HG03354 (cell line): ENCODE results near the gene GRIK5.
"Not testable (repeated sequence)": the region's sequence is repeated elsewhere in the genome, so short reads cannot be mapped to it uniquely, and the experiment has no call there.

Experiments used
- ATAC-seq: cut with Tn5 transposase; IDR thresholded peaks from one replicate; pipeline ENCODE4 v1.9.1; 2021; ENCODE audit warnings: mild to moderate bottlenecking; ENCODE audit not compliant: unreplicated experiment, poor library complexity, severe bottlenecking

Gene GRIK5

DNA sequence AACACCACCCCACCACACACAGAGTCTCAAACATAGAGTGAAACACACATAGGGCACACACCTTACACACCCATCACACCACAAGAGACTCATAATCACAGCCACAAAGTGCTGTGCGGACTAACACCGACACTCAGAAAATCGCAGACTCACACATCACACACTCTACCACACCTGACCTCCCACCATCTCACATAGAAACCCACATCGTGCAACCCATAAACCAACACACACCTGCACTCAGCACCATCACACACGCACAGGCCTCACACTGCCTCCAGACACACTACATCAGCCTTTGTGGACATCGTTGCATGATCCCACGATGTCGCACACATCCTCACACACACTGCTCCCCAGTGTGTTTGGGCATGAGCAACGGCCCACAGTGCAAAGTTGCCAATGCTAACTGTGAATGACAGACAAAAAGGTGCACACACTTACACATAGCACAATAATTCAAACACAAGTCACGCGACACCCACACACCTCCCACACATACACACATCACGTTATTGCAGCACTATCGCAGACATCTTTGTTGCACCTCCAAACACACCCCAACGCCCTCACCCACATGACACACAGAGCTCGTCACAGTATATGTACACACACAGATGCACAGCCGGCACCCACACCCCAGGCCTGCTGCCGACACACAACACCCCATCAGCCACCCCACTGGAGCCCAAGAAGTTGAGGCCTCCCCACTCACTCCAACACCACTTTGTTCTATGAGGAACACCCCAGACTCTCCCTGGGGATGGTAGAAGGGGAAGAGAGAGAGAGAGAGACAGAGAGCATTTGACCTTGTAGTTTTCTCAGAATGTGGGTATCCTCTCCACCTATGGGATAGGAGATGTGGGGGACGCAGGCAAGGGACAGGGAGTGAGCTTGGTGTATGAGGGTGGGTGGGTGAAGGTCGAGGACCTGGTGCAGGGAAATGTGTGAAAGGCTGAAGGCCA lies 74.7 kb downstream of the GRIK5 start:
- ATAC-seq: no peak

DNA sequence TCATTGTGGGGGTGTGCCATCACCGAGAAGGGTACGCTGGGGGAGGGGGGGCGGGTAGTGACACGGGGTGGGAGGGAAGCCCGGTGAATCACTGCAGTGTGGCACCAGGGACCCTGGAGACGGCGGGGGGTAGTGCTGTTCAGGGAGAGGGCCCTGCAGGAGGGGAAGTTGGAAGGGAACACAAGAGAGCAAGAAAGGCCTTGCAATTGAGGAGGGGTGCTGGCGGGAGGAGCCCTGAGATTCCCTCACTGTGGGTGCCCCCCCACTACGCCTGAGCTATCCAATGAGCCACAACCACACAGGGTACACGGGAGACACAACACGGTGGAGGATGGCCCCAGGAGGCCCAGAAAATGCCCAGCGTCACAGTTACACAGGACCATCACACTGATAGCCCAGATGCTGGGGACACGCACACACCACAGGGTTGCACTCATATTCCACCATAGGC lies 75.5 kb downstream of the GRIK5 start:
- ATAC-seq: no peak

DNA sequence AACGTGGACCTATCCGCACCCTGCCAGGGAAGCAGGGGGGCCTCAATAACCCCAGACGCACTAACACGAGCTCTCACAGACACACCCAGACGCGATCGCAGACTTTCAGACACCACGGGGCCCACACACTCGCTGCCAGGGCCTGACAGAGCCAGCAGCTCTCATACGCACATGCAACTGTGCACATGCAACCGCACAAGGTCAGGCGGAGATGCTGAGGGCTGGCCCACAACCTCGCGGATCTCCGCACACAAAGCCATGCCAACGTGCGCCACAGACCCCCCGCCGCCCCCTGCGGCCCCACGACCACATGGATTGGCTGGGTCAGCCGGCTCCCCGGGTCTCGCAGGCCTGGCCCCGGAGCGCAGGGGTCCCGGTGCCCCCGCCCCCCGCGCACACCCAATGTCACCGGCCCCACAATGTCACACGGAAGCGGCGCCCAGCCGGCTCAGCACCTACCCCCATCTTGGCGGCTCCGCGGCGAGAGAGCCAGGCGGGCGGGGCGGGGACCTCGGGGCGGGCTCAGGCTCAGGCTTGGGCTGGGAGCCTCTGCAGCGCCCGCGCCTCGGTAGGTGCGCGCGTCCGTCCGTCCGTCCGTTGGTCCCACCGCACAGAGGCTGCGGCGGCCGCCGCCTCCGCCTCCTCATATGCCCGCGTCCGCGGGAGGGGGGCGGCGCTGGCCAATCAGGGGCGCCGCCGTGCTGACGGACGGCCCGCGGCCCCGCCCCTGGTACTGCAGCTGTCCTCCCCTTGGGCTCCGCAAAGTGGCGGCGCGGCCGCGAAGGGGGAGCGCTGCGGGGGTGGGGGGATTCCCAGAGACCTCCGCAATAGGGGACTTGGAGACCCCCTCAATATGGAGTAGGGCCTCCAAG lies 76.2 kb downstream of the GRIK5 start, which contains the start of gene ATP1A3:
Gene ATP1A3 (minus strand): TSS at position 619 of the 872 bp plus-strand sequence. CDS start 154 bp downstream, at position 465.
- no peak for ATAC-seq

DNA sequence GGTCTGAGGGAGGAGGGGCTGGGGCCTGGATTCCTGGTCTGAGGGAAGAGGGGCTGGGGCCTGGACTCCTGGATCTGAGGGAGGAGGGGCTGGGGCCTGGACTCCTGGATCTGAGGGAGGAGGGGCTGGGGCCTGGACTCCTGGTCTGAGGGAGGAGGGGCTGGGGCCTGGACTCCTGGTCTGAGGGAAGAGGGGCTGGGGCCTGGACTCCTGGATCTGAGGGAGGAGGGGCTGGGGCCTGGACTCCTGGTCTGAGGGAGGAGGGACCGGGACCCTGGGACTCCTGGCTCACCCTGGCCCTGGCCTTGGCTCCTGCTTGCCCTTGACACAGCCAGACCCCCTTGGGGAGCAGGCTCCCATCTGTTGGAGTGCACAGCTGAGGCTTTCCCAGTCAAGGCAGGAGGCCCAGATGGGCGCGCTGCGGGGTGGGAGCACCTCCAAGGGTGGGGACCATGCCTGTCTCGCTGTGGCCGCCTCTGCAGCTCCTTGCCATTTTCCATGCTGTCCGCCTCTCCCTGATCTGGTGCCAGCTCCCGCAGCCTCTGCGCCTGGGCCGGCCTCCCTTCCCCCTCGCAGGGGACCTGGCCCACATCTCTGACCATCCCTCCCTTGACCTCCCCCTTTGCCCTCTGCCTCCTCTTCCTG lies 78.0 kb downstream of the GRIK5 start:
- ATAC-seq: not testable (repeated sequence)

DNA sequence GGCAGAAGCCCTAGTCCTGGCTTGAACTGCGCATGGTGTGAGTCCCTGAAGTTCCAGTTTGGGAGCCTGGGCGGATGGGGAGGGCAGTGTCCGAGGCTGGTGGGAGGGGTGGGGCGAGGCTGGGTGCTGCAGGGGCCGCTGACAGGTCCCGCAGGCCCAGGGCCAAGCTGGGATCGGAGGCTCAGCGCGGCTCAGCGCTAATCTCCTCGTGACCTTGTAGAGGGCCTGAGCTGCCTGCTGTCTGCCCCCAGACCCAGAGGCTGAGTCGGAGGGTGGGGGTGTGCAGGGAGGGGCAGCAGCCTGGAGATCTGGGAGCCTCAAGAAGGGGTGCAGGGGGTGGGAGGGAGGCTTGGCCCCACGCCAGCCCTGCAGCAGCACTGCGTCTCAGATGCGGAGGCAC lies 79.0 kb downstream of the GRIK5 start:
- ATAC-seq: no peak

DNA sequence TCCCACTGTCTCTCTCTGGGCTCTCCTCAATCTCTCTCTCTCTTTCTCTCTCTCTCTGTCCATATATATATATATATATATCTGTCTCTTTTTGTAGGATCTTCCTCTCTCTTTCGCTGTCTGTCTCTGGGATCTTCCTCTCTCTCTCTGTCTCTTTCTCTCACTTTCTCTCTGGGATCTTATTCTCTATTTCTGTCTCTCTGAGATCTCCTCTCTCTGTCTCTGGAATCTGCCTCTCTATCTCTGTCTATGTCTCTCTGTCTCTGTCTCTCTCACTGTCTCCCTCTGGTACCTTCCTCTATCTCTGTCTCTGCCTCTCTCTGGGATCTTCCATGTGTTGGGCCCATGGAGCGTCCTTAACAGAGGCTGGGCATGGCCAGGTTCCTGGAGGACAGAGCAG lies 79.4 kb downstream of the GRIK5 start:
- ATAC-seq: no peak

DNA sequence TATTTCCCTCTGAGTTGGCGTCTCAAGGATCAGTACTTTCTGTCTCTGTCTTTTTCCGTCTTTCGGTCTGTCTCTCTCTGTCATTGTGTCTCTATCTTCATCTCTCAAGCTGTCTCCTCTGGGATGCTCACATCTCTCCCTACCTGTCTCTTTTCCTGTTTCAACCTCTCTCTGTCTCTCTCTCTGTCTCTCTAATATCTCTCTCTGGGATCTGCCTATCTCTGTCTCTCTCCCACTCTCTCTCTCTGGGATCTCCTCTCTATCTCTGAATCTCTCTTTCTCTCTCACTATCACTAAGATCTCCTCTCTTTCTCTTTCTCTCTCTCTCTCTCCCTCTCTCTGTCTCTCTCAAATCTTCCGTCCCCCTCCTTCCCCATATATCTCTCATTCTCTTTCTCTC lies 80.0 kb downstream of the GRIK5 start:
- no peak for ATAC-seq

DNA sequence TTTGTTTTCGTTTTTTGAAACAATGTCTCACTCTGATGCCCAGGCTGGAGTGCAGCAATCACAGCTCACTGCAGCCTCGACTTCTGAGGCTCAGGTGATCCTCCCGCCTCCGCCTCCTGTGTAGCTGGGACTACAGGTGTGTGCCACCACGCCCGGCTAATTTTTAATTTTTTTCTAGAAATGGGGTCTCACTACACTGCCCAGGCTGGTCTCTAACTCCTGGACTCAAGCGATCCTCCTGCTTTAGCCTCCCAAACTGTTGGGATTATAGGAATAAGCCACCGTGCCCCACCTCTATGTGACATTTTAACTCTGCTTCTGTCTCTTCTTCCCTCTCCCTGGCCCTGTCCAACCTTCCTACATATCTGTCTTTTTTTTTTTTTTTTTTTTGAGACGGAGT lies 81.1 kb downstream of the GRIK5 start:
- no peak for ATAC-seq

DNA sequence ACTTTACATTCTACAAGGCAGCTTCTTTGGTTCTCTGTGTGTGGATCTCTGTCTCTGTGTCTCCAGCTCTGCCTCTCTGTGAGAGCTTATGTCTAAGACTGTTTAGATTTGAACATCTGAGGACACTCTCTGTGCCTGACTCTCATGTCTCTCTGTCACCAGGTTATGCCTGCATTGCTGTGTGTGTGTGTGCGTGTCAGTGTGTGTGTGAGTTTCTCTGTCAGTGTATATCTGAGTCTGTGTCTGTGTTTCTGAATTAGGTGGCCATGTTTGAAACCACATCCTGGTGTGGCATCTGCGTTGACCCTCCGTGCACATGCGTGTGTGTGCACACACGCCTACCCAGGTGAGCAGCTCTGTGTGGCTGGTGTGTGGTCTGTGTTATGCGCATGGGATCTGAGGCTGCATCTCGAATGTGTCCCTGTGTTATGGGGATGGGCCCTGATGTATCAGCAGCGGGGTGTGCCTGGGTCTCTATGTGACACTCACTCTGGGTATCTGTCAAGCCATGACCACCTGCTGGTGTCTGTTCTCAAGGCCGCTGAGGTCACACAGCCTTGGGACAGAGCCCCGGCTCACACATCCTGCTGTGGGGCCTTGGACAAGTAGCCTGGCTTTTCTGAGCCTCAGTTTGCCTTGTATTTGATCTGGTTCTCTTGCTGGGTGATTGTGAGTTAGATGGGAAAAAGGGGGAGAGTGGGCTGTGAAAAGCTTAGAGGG lies 82.7 kb downstream of the GRIK5 start:
- no peak for ATAC-seq

DNA sequence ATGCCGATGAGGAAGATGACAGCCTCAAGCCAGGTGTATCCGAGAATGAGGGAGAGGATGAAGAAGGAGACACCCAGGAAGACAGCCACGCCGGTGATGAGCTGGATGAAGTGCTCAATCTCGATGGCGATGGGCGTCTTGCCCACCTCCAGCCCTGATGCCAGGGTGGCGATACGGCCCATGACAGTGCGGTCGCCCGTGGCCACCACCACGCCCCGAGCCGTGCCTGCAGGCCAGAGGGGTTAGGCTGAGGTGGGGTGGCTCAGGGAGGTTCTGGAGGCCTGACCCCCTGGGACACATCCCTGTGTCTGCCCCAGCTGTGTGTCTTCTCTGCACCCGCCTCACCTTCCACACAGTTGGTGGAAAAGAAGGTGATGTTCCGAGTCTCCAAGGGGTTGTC lies 85.0 kb downstream of the GRIK5 start:
- no peak for ATAC-seq

DNA sequence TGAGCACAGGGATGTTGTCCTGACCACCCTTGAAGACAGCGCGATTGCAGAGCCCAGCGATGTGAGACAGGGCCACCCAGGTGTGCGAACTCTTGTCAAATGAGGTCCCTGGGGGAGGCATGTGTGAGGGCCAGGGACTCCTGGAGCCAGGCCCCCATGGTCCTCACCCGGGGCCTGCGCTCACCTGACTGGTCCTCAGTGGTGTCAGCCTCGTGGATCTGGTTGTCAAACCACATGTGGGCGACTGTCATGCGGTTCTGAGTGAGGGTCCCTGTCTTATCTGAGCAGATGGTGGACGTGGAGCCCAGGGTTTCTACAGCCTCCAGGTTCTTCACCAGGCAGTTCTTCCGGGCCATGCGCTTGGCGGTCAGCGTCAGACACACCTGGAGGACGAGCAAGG lies 88.3 kb downstream of the GRIK5 start:
- ATAC-seq: no peak

DNA sequence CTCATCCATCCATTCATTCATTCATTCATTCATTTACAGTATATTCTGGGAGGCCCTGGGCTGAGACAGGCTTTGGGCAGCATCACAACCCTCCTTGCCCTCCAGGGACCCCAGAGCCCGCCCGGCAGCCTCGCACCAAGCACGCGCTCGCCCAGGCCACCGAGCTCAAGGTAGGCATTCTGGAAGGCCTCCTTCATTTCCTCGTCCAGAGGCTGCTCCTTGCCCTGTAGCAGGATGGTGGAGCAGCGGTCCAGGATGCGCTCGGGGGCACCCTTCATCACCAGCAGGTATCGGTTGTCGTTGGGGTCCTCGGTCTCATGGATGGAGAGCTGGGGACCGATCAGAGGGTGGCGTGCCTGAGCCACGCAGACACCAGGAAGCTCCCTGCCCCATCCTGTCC lies 91.5 kb downstream of the GRIK5 start:
- ATAC-seq: no peak

DNA sequence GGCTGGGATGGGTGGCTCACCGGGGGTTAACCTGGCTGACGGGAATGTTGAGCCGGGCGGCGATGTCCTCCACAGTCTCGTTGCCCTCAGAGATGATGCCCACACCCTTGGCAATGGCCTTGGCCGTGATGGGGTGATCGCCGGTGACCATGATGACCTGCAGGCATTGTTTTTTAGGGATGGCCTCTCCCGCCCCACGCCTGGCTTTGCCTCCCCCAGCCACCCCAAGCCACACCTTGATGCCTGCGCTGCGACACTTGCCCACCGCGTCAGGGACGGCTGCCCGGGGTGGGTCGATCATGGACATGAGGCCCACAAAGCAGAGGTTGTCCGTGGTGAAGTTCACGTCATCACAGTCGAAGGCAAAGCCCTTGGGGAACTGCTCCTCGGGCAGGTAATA lies 92.1 kb downstream of the GRIK5 start:
- no peak for ATAC-seq

DNA sequence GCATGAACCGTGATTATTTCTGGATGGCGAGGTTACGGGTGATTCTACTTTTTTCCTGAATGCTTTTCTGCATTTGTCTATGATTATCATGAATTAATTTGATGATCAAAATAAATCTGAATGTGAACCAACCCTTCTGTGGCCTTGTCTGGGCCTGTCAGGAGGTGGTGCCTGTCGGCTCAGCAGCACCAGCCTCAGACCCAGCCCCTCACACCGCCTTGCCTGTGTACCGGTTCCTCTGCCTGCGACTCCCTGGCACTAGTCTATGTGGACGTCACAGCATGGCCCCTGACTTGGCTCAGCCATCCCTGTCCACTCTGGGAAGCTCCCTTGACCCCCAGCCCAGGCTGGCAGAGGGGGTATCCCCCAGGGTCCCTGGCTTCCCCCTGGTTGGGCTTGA lies 95.4 kb downstream of the GRIK5 start:
- ATAC-seq: no peak

DNA sequence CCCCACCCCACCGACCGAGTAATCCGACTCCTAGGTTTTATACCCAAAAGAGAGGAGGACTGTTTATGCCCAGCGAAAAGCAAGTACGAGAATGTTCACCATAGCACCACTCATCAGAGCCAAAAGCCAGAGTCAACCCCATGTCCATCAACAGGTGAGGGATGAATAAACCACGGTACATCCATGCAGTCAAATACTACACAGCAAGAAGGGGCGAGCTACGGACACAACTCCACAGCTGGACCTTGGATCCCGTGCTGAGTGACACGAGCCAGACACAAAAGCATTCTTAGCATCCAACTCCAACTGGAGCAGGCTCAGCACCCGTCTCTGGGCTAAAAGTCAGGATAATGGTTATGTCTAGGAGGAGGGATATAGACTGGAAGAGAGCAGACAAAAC lies 98.6 kb downstream of the GRIK5 start:
- ATAC-seq: no peak

DNA sequence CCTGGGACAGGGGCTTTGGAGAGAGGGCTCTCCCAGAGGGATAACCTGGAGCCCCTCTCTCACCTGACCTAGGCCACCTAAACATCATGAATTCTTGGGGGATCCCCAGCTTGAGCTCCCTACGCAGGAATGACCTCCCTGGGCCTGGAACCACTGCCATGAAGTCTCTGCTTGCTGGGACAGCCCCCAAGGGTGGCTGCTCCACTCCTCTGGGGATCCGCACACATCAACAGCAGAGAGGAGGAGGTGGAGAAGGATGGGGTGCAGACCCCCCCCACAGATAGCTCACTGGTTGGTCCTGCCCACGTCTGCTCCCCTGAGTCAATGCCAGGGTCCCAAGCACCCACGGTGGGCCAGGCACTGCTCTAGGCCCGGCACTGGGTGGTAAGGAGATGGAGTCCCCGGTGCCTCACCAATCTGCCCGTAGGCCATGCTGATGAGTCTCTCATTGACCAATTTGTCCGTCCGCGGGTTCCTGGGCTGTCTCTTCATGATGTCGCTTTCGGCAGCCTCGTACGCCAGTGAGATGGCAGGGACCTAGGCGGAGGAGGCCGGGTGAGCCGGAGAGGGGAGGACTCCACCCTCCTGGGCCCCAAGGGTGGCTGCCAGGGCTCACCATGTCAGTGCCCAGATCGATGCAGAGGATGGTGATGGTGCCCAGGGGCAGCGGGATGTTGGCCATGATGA lies 100.1 kb downstream of the GRIK5 start:
- ATAC-seq: no peak

DNA sequence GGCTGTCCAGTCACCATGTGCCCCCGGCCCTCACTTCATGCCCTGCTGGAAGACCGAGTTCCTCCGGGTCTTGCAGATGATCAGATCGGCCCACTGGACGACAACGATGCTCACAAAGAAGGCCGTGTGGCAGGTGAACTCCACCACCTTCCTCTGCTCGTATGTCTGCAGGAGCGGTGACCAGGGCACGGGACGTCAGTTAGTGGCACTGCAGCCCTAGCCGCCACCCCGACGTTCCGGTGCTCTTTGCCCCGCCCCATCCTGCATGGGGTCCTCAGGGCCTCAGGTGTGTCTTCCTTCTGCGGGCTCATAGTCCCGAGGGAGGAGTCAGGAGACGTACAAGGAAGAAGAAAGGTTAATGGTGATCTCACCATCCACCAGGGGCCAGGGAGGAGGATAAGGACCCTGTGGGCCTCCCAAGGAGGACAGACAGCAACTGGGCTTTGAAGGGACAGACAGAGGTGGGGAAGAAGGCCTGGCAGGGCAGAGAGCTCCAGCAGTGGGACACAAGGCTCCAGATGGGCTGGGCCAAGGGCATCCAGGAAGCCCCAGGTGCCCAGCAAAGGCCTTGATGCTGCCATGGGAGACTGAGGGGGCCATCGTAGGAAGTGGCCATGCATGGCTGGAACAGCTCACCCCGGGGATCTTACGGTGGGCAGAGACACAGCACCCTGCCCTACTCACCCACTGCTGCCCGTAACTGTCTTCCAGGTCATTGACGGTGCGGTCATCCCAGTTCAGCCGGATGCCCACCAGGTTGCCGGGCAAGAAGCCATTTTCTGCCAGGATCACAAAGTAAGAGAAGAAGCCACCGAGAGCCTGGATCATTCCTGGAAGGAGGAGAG lies 101.0 kb downstream of the GRIK5 start:
- no peak for ATAC-seq
